ENCODE measurements around the gene PTPRA. TPM values are rescaled to one million over a fixed set of nuclear protein-coding genes. Genes with fewer than 3 reads are reported as not detected.

The PTPRA gene
- total RNA-seq, 1 experiment from 2014 or later = 29.3 TPM

DNA sequence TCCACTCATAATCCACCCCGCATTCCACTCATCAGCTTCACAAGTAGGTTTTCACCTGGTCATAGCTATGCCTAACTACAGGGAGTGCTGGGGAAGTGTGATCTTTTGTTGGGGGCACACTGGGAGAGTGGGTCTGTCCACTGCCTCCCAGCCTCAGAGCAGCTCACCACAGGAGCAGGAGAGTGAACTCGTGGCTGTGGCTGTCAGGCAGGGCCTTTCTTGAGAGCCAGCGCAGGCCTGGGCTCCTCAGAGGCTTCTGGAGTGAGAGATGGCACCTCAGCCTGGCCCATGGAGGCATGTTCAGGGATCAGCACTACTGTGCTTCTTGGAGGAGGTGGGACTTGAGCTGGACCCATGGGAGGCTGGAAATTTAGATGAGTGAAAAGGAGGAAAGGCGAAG, 166.1 kb downstream of the PTPRA start:
- H3K9me3 Mint-ChIP-seq (ENCODE audit: unreplicated experiment) = no peaks in the 10 kb centered on the region
- no peak for DNase-seq (ENCODE audit: unreplicated experiment)
- H3K36me3 Mint-ChIP-seq (ENCODE audit: insufficient read depth, unreplicated experiment) = peaks cover 29% of the 10 kb centered on the region
- BruUV-seq (replicated peaks) = no TSS peak
- no peak overlapping the region for H3K27ac Mint-ChIP-seq (ENCODE audit: low read depth, unreplicated experiment)
- H3K4me1 Mint-ChIP-seq (ENCODE audit: insufficient read depth, unreplicated experiment) = peaks cover 6% of the 10 kb centered on the region
- intact Hi-C loops (cut with micrococcal nuclease) = no loop called here
- TF ChIP-seq, protein P1, sequence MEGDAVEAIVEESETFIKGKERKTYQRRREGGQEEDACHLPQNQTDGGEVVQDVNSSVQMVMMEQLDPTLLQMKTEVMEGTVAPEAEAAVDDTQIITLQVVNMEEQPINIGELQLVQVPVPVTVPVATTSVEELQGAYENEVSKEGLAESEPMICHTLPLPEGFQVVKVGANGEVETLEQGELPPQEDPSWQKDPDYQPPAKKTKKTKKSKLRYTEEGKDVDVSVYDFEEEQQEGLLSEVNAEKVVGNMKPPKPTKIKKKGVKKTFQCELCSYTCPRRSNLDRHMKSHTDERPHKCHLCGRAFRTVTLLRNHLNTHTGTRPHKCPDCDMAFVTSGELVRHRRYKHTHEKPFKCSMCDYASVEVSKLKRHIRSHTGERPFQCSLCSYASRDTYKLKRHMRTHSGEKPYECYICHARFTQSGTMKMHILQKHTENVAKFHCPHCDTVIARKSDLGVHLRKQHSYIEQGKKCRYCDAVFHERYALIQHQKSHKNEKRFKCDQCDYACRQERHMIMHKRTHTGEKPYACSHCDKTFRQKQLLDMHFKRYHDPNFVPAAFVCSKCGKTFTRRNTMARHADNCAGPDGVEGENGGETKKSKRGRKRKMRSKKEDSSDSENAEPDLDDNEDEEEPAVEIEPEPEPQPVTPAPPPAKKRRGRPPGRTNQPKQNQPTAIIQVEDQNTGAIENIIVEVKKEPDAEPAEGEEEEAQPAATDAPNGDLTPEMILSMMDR (IDR thresholded peaks at IDR 0.05; ENCODE audit: unreplicated experiment) = no peak
- POLR2A ChIA-PET = interaction anchor here (0.7 to 0.8 kb wide), 2 partner anchors 55 to 122 kb away, joined by 3 read pairs; no protein-coding TSS in a partner anchor
- H3K27me3 Mint-ChIP-seq (ENCODE audit: insufficient read depth, unreplicated experiment) = no peaks in the 10 kb centered on the region
- CTCF ChIA-PET = interaction anchor here (0.8 to 1.3 kb wide), 2 partner anchors 14 to 40 kb away, joined by 3 to 5 read pairs; no protein-coding TSS in a partner anchor
- no peak overlapping the region for H3K4me3 Mint-ChIP-seq (ENCODE audit: unreplicated experiment)

DNA sequence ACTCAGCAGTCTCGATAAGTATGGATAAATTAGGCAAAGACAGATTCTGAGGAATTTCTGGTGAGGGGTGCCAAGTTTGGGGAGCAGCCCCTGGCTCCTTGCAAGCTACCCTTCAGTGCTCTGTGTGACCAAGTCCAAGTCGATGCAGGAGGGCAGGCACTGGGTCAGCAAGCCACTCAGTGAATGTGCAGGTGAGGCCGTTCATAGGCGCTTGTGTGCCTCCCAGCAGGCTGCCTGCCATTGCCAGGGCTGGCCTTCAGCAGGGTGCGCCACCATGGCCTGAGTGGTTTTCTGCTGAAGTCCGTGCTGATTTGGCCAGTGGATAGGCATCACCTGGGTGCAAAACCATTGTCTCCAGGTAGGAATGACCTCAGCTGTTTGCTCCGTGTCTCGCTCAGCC, 166.8 kb downstream of the PTPRA start:
- TF ChIP-seq, protein P1 (IDR thresholded peaks at IDR 0.05; ENCODE audit: unreplicated experiment) = no peak
- H3K36me3 Mint-ChIP-seq (ENCODE audit: insufficient read depth, unreplicated experiment) = peaks cover 24% of the 10 kb centered on the region
- no peak for DNase-seq (ENCODE audit: unreplicated experiment)
- H3K27ac Mint-ChIP-seq (ENCODE audit: low read depth, unreplicated experiment) = no peak overlapping the region
- H3K4me3 Mint-ChIP-seq (ENCODE audit: unreplicated experiment) = no peak overlapping the region
- BruUV-seq (replicated peaks) = no TSS peak
- H3K4me1 Mint-ChIP-seq (ENCODE audit: insufficient read depth, unreplicated experiment) = peaks cover 6% of the 10 kb centered on the region
- intact Hi-C loops (cut with micrococcal nuclease) = no loop called here
- CTCF ChIA-PET = no interaction called here
- H3K9me3 Mint-ChIP-seq (ENCODE audit: unreplicated experiment) = no peaks in the 10 kb centered on the region
- POLR2A ChIA-PET = interaction anchor here (0.8 kb wide), 1 partner anchor 56 kb away, joined by 3 read pairs; no protein-coding TSS in a partner anchor
- H3K27me3 Mint-ChIP-seq (ENCODE audit: insufficient read depth, unreplicated experiment) = no peaks in the 10 kb centered on the region

DNA sequence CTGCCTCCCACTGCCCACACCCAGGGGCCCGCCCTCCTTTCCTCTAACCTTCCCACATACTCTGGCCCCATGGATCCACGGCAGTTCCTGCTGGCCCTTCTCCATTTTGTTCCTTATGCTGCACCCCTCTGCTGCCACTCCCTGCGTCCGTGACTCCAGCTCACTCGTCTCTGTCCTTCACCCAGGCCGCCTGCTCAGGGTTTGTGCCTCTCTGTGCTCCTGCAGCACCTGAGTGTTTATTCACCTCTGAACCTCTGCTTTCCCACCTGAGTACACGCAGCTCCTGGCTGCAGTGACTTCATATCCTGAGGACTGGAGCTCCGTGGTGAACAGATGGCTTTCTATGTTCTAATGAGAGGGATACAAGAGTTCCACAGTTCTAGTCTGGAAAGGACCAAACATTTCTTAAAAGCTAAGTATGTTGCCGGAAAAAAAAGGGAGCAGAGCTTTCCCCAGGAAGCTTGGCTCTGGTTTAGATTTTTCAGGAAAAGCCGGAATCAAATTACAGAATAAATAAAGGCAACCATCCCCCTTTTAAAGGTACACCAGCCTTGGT, 168.7 kb downstream of the PTPRA start:
- no TSS peak for BruUV-seq (replicated peaks)

DNA sequence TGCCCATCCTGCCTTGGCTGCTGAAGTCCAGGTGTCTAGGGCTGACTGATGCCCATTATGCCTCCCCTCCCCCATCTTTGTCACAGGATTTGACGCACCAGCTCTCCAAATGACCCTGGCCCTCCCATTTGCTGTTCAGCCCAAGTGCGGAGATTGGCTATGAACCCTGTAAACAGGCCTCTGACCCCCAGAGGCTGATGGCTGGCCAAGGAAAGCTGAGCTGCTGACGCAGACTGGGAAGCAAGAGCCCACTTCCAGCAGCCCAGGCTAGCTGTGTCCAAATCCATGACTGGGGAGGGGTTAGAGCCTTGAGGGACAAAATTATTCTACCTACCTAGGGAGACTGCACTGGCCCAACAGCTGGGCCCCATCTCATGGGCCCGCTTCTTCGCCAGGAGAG, 169.3 kb downstream of the PTPRA start:
- no peak overlapping the region for H3K4me3 Mint-ChIP-seq (ENCODE audit: unreplicated experiment)
- no TSS peak for BruUV-seq (replicated peaks)
- peaks cover 12% of the 10 kb centered on the region for H3K4me1 Mint-ChIP-seq (ENCODE audit: insufficient read depth, unreplicated experiment)
- DNase-seq (ENCODE audit: unreplicated experiment) = no peak
- no peaks in the 10 kb centered on the region for H3K9me3 Mint-ChIP-seq (ENCODE audit: unreplicated experiment)
- peaks cover 33% of the 10 kb centered on the region for H3K36me3 Mint-ChIP-seq (ENCODE audit: insufficient read depth, unreplicated experiment)
- no peak overlapping the region for H3K27ac Mint-ChIP-seq (ENCODE audit: low read depth, unreplicated experiment)
- intact Hi-C loops (cut with micrococcal nuclease) = no loop called here
- TF ChIP-seq, protein P1 (IDR thresholded peaks at IDR 0.05; ENCODE audit: unreplicated experiment) = no peak
- ChIA-PET POLR2A (interaction anchor here (0.7 kb wide), 1 partner anchor 180 kb away, joined by 3 read pairs; no protein-coding TSS in a partner anchor), CTCF (interaction anchor here (3.2 kb wide), 1 partner anchor 10 kb away, joined by 22 read pairs; no protein-coding TSS in a partner anchor)
- H3K27me3 Mint-ChIP-seq (ENCODE audit: insufficient read depth, unreplicated experiment) = no peaks in the 10 kb centered on the region

More for the DNA sequence above, 168.7 kb downstream of the PTPRA start:
- POLR2A ChIA-PET = no interaction called here
- Mint-ChIP-seq H3K9me3 (ENCODE audit: unreplicated experiment) (no peaks in the 10 kb centered on the region), H3K27me3 (ENCODE audit: insufficient read depth, unreplicated experiment) (no peaks in the 10 kb centered on the region), H3K27ac (ENCODE audit: low read depth, unreplicated experiment) (no peak overlapping the region), H3K4me1 (ENCODE audit: insufficient read depth, unreplicated experiment) (peaks cover 10% of the 10 kb centered on the region), H3K4me3 (ENCODE audit: unreplicated experiment) (no peak overlapping the region), H3K36me3 (ENCODE audit: insufficient read depth, unreplicated experiment) (peaks cover 28% of the 10 kb centered on the region)
- CTCF ChIA-PET = interaction anchor here (3.2 kb wide), 1 partner anchor 11 kb away, joined by 22 read pairs; no protein-coding TSS in a partner anchor
- intact Hi-C loops (cut with micrococcal nuclease) = no loop called here
- DNase-seq (ENCODE audit: unreplicated experiment) = no peak
- TF ChIP-seq, protein P1 (IDR thresholded peaks at IDR 0.05; ENCODE audit: unreplicated experiment) = no peak
